HEK293 (cell line): Measurements from ENCODE around the gene LCMT1.

Experiments
- BCL11B ChIP-seq: fragments of 450-650 bp; formaldehyde crosslinking; IDR thresholded peaks from 2 replicates; pipeline ENCODE4 v1.5.1; 2016; ENCODE audit warnings: low read depth, missing biosample characterization, missing genetic modification characterization
- CTCF ChIP-seq: fragments of 450-650 bp; formaldehyde crosslinking; IDR thresholded peaks from 2 replicates; pipeline ENCODE4 v1.5.1; 2016; ENCODE audit warnings: missing biosample characterization, missing genetic modification characterization
- KLF10 ChIP-seq: fragments of 450-650 bp; IDR thresholded peaks from 2 replicates; pipeline ENCODE4 v1.5.1; 2018; ENCODE audit warnings: missing biosample characterization, mild to moderate bottlenecking, missing genetic modification characterization
- MYNN ChIP-seq: fragments of 450-650 bp; formaldehyde crosslinking; IDR thresholded peaks from 2 replicates; pipeline ENCODE4 v1.5.1; 2016; ENCODE audit warnings: missing biosample characterization, missing genetic modification characterization, borderline replicate concordance
- PRDM4 ChIP-seq: fragments of 450-650 bp; formaldehyde crosslinking; IDR thresholded peaks from 2 replicates; pipeline ENCODE4 v1.5.1; 2017; ENCODE audit warnings: missing biosample characterization, missing genetic modification characterization
- REST ChIP-seq: fragments of 450-650 bp; formaldehyde crosslinking; IDR thresholded peaks from 2 replicates; pipeline ENCODE4 v1.5.1; 2016; ENCODE audit warnings: missing biosample characterization, missing genetic modification characterization
- TCF7L2 ChIP-seq: IDR thresholded peaks from 2 replicates; pipeline ENCODE4 v1.6.1; 2011; ENCODE audit warnings: low read depth, mild to moderate bottlenecking, inconsistent platforms, low read length, moderate library complexity, borderline replicate concordance
- ZBTB21 ChIP-seq: fragments of 450-650 bp; formaldehyde crosslinking; IDR thresholded peaks from 2 replicates; pipeline ENCODE4 v1.5.1; 2017; ENCODE audit warnings: missing biosample characterization, missing genetic modification characterization
- ZNF138 ChIP-seq: fragments of 450-650 bp; formaldehyde crosslinking; IDR thresholded peaks from 2 replicates; pipeline ENCODE4 v1.5.1; 2016; ENCODE audit warnings: missing biosample characterization, missing genetic modification characterization, borderline replicate concordance
- ZNF530 ChIP-seq: fragments of 450-650 bp; formaldehyde crosslinking; IDR thresholded peaks from 2 replicates; pipeline ENCODE4 v1.5.1; 2016; ENCODE audit warnings: low read depth, missing biosample characterization, missing genetic modification characterization
- ZNF707 ChIP-seq: fragments of 450-650 bp; formaldehyde crosslinking; IDR thresholded peaks from 2 replicates; pipeline ENCODE4 v1.5.1; 2016; ENCODE audit warnings: missing biosample characterization, missing genetic modification characterization

- TF ChIP-seq CTCF (tag by site-specific recombination) (no peak), ZNF138 (no peak), PRDM4 (tag by site-specific recombination) (no peak), KLF10 (no peak), ZBTB21 (tag by site-specific recombination) (no peak), REST (tag by site-specific recombination) (no peak), MYNN (tag by site-specific recombination) (no peak), ZNF530 (tag by site-specific recombination) (no peak), BCL11B (tag by site-specific recombination) (no peak), ZNF707 (tag by site-specific recombination) (no peak), TCF7L2 (no peak)
These were observed 37.7 kb upstream of the LCMT1 start for GRCh38 chr16:25073854-25074253.
